Measurements from ENCODE around the gene NR5A1. TPM values are rescaled to one million over a fixed set of nuclear protein-coding genes. Genes with fewer than 3 reads are reported as not detected.

NR5A1 gene
- total RNA-seq, 4 donors from 2014 or later = not detected

GRCh38 chr9:124479947-124480620 lies 27.1 kb downstream of the NR5A1 start:
- TF ChIP-seq CTCF (IDR thresholded peaks at IDR 0.05; ENCODE audit: low read depth) = no peak

GRCh38 chr9:124479371-124479770 lies 27.8 kb downstream of the NR5A1 start:
- no peak for TF ChIP-seq CTCF (IDR thresholded peaks at IDR 0.05; ENCODE audit: low read depth)

GRCh38 chr9:124478354-124478753 lies 28.8 kb downstream of the NR5A1 start:
- TF ChIP-seq CTCF (IDR thresholded peaks at IDR 0.05; ENCODE audit: low read depth) = no peak

- TF ChIP-seq CTCF (IDR thresholded peaks at IDR 0.05; ENCODE audit: low read depth) = no peak
These were observed 29.4 kb downstream of the NR5A1 start for GRCh38 chr9:124477648-124478285.

- no peak for TF ChIP-seq CTCF (IDR thresholded peaks at IDR 0.05; ENCODE audit: low read depth)
These were observed 30.0 kb downstream of the NR5A1 start for GRCh38 chr9:124477211-124477647.

- TF ChIP-seq CTCF (IDR thresholded peaks at IDR 0.05; ENCODE audit: low read depth) = no peak
These were observed 31.1 kb downstream of the NR5A1 start for GRCh38 chr9:124475868-124476690.
